GM12872 (cell line): ENCODE results near the gene GRM7.

Experiments used
- TF ChIP-seq, protein P1 (sequence below): IDR thresholded peaks from 3 replicates; pipeline ENCODE4 v1.5.1; 2011; ENCODE audit warnings: low read depth, mild to moderate bottlenecking, low read length, moderate library complexity; ENCODE audit not compliant: insufficient read depth

GRM7 gene

DNA sequence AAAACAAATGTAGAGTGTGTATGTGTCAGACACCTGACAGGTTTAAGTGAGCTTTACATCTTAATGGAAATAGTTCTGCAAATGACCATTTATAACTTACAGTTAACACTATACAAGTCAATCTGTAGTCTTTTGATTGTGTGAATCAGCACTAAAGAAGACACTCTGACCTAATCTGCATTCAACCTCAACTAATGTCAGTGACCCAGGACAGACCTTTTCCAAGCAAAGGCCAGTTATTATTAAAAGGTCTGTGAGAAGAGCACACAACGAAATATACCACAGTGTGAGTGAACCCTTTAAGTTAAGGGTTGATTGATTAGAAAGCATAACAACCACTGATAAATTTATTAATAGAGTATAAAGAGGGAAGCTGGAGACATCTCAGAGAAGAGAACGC, 878.8 kb downstream of the GRM7 start:
- TF ChIP-seq, protein P1, sequence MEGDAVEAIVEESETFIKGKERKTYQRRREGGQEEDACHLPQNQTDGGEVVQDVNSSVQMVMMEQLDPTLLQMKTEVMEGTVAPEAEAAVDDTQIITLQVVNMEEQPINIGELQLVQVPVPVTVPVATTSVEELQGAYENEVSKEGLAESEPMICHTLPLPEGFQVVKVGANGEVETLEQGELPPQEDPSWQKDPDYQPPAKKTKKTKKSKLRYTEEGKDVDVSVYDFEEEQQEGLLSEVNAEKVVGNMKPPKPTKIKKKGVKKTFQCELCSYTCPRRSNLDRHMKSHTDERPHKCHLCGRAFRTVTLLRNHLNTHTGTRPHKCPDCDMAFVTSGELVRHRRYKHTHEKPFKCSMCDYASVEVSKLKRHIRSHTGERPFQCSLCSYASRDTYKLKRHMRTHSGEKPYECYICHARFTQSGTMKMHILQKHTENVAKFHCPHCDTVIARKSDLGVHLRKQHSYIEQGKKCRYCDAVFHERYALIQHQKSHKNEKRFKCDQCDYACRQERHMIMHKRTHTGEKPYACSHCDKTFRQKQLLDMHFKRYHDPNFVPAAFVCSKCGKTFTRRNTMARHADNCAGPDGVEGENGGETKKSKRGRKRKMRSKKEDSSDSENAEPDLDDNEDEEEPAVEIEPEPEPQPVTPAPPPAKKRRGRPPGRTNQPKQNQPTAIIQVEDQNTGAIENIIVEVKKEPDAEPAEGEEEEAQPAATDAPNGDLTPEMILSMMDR, result no peak

DNA sequence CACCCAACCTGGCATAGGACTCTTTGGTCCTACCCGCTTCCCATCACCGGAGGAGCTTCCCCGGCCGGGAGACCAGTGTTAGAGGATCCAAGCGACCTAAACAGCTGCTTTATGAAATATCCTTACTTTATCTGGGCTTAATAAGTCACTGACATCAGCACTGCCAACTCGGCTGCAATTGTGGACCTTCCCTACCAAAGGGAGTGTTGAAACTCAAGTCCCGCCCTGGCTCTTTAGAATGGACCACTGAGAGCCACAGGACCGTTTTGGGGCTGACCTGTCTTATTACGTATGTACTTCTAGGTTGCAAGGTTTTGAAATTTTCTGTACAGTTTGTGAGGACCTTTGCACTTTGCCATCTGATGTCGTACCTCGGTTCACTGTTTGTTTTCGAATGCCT, 879.5 kb downstream of the GRM7 start:
- TF ChIP-seq, protein P1, result no peak

DNA sequence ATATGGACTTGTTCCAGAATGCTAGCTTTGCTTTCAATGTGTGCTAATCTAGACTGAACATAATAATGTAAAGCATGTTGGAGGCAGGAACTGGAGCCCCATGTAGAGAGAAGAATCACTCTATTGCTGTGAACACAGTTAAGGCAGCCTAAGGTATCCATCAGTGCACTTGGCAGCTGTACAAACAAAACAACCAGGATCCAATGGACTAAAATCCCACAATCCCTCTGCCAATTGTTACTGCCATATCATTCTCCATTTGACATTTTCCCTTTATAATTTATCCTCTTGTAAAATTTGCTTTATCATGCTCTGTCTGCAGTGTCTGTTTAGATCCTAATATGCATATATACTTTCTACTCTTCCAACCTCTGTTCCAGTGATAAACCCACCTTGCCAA, 883.9 kb downstream of the GRM7 start:
- TF ChIP-seq, protein P1, result no peak

DNA sequence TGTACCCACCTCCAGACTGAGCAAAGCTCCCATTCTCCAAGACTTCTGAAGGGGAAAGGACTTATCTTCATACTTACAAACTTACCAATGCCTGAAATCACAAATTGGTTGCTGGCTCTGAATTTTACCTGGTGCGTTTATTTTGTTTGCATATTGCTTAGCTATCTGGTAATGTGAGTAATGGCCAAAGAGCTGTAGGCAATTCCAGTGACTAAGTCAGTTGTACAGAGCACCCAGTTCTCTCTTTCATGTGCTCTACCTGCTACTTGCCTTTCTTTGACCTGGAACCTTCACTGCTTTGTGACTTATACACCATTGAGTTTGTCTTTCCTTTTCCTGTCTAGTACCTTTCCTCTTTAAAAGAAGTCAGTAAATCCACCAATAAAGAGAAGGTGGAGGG, 884.8 kb downstream of the GRM7 start:
- TF ChIP-seq, protein P1, result no peak

DNA sequence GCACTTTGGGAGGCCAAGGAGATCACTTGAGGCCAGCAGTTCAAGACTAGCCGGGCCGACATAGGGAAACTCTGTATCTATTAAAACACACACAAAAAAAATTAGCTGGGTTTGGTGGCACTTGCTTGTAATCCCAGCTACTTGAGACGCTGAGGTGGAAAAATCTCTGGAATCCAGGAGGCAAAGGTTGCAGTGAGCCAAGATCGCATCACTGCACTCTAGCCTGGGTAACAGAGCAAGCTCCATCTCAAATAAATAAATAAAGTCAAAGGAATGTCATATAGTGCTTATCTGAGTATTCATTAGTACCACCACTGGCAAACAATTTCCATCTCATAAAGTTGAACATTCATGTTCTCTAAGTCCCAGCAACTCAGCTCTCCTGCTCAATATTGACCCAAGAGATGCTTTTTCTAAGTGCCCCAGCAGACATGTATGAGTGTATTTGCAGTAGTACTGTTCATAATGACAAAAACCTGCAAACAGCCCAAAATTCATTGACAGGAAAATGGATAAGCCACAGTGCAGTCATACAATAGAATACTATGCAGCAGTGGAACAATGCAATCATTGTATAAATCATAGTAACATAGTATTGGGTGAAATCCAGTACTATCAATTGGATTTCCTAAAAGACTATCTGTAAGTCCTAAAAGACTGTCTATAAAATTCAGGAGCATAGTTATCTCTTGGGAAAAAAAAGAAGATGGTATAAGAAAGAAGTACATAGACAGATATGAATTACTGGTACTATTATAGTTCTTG, 889.2 kb downstream of the GRM7 start:
- TF ChIP-seq, protein P1, result no peak

DNA sequence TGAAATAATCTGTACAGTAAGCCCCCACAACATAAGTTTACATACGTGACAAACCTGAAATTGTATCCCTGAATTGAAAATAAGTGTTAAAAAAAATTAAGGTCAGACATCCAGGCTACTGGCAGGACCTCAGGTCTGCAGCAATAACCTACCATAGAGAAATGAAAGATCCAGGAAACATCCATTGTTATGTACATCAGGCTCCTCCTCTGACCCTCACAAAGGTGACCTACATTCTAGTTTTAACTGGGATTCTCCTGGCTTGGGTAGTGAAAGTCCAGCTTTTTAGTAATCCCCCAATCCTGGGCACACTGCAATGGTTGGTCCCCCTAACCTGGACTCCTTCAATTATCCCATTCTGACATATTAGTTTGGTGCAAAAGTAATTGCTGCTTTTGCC, 891.1 kb downstream of the GRM7 start:
- TF ChIP-seq, protein P1, result no peak

DNA sequence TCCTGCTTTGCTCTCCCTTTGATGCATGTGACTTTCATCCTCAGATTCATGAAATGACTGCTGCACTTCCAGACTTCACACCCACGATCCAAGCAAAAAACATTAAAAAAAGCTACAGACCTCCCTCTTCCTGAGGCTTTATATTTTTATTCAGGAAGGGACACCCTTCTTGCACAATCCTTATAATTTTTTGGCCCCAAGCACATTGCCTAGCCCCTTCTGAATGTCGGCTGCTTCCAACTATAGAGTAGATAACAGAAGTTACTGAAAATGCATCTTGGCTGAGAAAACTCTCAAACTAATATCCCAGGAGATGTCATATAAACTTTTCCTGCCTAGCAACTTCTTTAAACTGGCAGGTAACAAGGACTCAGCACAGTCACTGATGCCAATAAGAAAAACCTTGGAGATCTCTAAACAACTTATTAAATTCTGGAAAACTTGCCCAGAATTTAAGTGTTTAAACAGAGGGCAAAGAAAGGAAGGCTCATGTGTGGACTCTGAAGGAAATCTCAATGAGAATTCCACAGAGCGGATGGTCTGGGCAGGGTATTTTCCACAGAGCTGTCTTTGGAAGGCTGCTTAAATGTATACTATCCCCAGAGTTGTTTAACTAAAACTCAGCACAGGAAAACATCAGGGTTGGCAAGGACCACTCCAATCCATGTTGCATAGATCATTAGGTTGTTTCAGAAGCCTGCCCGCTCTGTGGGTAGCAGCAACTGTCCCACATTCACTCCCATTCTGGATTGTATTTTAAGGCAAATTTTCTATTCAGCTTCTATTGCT, 893.9 kb downstream of the GRM7 start:
- TF ChIP-seq, protein P1, result no peak
